GM21390 (cell line): ENCODE data around the gene CCSER2.

Experiments
- ATAC-seq: cut with Tn5 transposase; IDR thresholded peaks from one replicate; pipeline ENCODE4 v1.9.1; 2021; ENCODE audit not compliant: unreplicated experiment

CCSER2 gene

GRCh38 chr10:84542522-84543490 is 214.4 kb downstream of the CCSER2 start:
- no peak for ATAC-seq

- no peak for ATAC-seq
Observed at GRCh38 chr10:84543948-84544347, 215.6 kb downstream of the CCSER2 start.

- no peak for ATAC-seq
Observed at GRCh38 chr10:84545651-84546050, 217.3 kb downstream of the CCSER2 start.

DNA sequence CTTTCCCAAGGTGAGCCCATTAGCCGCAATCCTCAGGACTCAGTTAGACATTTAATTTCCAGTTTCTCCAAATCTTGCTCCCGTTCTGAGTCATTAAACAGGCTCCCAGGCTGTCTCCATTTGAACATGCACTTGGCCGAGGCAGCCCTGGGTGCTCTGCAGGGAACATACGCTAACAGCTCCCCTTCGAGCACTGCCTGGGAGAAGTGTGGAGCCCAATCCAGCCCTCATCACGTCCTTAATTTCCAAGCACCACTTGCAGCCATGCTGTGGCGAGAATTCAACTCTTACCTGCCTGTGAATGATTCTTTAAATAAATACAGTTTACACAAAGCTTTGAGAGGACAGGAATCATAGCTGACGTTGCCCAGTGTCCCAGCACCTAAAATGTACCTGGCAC is 218.2 kb downstream of the CCSER2 start:
- ATAC-seq: no peak

GRCh38 chr10:84547616-84548015 is 219.2 kb downstream of the CCSER2 start:
- ATAC-seq: no peak

DNA sequence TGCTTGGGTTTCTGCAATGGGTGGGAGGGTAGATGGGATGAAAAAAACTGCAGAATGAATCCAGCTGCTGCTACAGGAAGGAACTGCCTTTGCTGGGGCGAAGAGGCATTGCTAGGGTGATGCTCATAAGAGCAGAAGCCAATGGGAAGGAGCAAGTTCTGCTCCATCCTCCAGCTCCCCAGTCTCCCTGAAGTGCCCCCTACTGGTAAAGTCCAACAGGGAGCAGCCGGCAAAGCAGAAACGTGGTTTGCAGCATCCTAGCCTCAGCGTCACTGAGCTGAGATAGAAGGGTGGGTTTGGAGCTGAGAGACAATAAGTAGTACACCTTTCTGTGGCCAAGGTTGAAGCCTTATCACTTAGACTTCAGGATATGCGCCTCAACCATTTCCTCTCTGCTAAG is 220.5 kb downstream of the CCSER2 start:
- ATAC-seq: no peak

GRCh38 chr10:84549368-84550165 is 221.2 kb downstream of the CCSER2 start:
- ATAC-seq: no peak

DNA sequence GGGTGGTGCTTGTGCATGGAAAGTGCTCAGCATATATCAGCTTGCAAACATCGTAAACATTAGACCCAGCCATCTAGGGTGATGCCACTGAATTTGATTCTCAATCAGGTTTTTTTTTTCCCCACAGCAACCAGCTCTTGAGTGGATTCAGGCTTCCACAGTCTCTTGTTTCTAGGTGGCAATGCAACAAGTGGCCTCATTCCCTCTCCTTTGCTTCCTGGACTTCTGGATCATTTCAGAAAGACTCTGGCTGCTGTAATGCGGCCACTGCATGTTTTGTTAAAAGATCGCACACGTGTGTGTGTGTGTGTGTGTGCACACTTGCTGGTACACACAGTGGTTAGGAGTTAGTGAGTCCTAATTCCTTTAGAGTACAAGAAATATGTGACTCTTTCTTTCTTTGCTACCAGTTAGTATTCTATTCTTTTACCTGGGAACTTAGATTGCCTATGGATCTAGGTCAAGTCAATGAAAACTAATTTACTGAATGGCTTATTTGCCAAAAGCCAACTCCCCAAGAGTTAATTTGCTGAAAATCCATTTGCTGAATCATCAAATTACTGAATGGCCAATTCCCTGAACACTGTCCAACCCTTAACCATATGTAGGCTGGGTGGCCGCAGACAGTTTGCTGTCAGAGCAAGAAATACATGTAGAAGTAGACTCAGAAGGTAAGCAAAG is 222.5 kb downstream of the CCSER2 start:
- ATAC-seq: no peak

DNA sequence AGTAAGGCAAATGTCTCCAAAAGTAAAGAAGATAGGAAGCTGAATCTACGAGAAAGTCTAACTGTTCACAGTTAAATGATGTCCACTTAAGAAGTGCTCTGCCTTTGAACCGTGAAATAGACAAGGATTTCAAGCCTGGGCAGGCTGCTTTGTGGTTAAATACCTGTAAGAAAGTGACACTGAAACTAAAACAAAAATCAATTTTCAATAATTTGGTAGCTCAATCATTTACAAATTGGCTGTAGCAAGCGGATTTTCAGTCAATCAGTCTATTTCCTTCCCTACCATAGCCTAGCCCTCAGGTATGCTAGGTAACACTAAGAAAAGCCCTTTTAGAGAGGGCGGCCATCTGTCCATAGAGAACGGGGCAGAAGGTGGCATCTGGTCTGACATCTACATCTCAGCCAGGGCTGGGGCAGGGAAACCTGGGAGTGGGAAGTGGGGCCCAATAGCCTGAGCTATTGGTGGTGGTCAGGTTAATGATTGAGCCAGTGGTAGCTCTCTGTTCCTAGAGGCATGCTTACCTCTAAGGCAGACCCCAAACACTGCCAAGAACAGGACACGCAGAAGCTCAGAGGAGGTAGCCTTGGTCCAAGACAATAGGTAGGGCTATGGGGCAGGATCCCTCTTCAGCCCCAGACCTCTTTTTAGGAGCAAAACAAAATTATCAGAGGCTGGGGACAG is 223.2 kb downstream of the CCSER2 start:
- ATAC-seq: peak; percentile 51

- no peak for ATAC-seq
Observed at GRCh38 chr10:84552478-84552877, 224.1 kb downstream of the CCSER2 start.

DNA sequence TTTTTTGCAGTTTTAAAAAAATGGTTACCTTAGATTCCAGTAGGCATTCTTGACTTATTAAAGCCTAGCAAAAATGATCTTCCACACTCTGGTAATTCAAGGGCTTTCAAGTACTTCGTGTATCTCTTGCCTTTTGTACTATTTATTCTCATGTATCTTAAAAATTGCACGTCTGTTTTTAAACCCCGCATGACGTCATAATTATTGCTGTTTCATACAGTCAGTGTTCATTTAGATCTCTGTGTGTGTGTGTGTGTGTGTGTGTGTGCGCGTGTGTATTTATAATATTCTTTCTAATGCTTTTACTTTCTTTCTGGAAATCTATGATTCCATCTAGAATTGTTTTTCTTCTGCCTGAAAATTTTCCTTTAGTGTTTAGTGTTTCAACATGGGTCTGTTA is 234.2 kb downstream of the CCSER2 start:
- ATAC-seq: no peak

DNA sequence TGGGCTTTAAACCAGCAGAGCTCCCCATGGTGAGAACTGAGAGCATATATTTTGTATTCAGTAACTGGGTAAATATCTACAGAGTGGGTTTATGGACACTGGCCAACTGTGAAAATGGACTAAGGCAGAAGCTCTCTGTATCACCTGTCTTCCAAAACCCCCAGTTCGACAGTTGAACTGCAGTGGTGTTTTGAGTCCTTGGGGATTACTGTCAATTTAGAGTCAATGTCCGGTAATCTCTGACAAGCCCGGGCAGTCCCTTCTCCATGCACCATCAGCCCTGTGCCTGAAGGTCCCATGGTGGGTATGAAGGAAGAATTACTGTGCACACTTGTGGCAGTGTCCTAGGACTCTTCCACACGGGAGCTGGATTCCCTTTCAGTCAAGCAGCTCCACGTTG is 235.0 kb downstream of the CCSER2 start:
- peak; percentile 64 for ATAC-seq

- peak; percentile 56 for ATAC-seq
Observed at GRCh38 chr10:84563868-84564267, 235.5 kb downstream of the CCSER2 start.

DNA sequence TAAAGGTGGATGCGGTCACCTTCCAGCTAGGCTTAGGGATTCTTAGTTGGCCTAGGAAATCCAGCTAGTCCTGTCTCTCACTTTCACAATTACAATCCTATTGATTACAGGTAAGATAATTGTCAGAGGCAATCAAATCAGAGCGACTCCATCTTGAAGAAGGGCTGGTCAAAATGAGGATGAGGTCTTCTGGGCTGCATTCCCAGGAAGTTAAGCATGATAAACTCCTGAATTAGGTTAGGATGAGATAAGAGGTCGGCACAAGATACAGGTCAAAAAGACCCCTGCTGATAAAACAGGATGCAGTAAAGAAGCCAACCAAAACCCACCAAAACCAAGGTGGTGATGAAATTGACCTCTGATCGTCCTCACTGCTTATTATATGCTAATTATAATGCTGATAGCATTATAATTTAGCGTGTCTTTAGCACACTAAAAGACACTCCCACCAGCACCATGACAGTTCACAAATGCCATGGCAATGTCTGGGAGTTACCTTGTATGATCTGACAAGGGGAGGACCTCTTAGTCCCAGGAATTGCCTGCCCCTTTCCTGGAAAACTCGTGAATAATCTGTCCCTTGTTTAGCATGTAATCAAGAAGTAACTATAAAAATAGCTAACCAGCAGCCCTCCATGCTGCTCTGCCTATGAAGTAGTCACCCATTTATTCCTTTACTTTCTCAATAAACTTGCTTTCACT is 237.6 kb downstream of the CCSER2 start:
- ATAC-seq: no peak

- no peak for ATAC-seq
Observed at GRCh38 chr10:84567133-84567532, 238.7 kb downstream of the CCSER2 start.
